Calu3 (cell line): Measurements from ENCODE around the gene RGMA. TPM values are rescaled to one million over a fixed set of nuclear protein-coding genes. Genes with fewer than 3 reads are reported as not detected.

Experiments used
- BruUV-seq: library from RNA; stranded (reverse); fragments of 400-500 nt; replicated peaks from 2 replicates; lab custom pipeline; 2021; lab: Mats Ljungman, UMichigan
- CTCF ChIA-PET: fragments of 300-600 bp; sonication (Branson Sonifier 250); formaldehyde crosslinking; loops from one replicate; lab custom pipeline; 2022; ENCODE audit warnings: antibody characterized with exemption; lab: Charles Lee
- DNase-seq: peaks from one replicate; pipeline ENCODE4 v3.0.0; 2022
- H3K27ac Mint-ChIP-seq: one replicate; pipeline ENCODE4 v1.8.0; 2022; ENCODE audit warnings: mixed read lengths; ENCODE audit not compliant: unreplicated experiment
- H3K27me3 Mint-ChIP-seq: one replicate; pipeline ENCODE4 v1.8.0; 2022; ENCODE audit warnings: mixed read lengths; ENCODE audit not compliant: unreplicated experiment
- H3K36me3 Mint-ChIP-seq: one replicate; pipeline ENCODE4 v1.8.0; 2022; ENCODE audit warnings: mild to moderate bottlenecking, moderate library complexity, mixed read lengths; ENCODE audit not compliant: insufficient read depth, unreplicated experiment
- H3K4me1 Mint-ChIP-seq: one replicate; pipeline ENCODE4 v1.8.0; 2022; ENCODE audit warnings: mild to moderate bottlenecking, low read depth, mixed read lengths; ENCODE audit not compliant: unreplicated experiment
- H3K4me3 Mint-ChIP-seq: one replicate; pipeline ENCODE4 v1.8.0; 2022; ENCODE audit warnings: mild to moderate bottlenecking, low read depth, moderate library complexity, mixed read lengths; ENCODE audit not compliant: unreplicated experiment
- H3K9me3 Mint-ChIP-seq: one replicate; pipeline ENCODE4 v1.8.0; 2022; ENCODE audit warnings: low read depth, mixed read lengths; ENCODE audit not compliant: unreplicated experiment
- intact Hi-C: fragments of 100-400 bp; cut with micrococcal nuclease; formaldehyde crosslinking; loops from one replicate; pipeline ENCODE4 v1.10.0; 2022; ENCODE audit not compliant: unreplicated experiment
- total RNA-seq: library from RNA; stranded (reverse); gene quantifications from 2 replicates; pipeline ENCODE4 v1.2.3, GENCODE V29; 2022
- TF ChIP-seq, protein P1 (sequence below): fragments of 200-600 bp; IDR thresholded peaks from one replicate; pipeline ENCODE4 v1.8.0; 2022; ENCODE audit warnings: antibody characterized with exemption; ENCODE audit not compliant: unreplicated experiment

RGMA gene
- total RNA-seq, 1 experiment from 2014 or later = 0.78 TPM

GRCh38 chr15:93059442-93059841, 29.6 kb downstream of the RGMA start:
- no peak overlapping the region for H3K4me3 Mint-ChIP-seq
- peaks cover 4% of the 10 kb centered on the region for H3K36me3 Mint-ChIP-seq
- peaks cover 23% of the 10 kb centered on the region for H3K4me1 Mint-ChIP-seq
- H3K9me3 Mint-ChIP-seq = no peaks in the 10 kb centered on the region
- intact Hi-C loops = no loop called here
- no TSS peak for BruUV-seq
- TF ChIP-seq, protein P1, sequence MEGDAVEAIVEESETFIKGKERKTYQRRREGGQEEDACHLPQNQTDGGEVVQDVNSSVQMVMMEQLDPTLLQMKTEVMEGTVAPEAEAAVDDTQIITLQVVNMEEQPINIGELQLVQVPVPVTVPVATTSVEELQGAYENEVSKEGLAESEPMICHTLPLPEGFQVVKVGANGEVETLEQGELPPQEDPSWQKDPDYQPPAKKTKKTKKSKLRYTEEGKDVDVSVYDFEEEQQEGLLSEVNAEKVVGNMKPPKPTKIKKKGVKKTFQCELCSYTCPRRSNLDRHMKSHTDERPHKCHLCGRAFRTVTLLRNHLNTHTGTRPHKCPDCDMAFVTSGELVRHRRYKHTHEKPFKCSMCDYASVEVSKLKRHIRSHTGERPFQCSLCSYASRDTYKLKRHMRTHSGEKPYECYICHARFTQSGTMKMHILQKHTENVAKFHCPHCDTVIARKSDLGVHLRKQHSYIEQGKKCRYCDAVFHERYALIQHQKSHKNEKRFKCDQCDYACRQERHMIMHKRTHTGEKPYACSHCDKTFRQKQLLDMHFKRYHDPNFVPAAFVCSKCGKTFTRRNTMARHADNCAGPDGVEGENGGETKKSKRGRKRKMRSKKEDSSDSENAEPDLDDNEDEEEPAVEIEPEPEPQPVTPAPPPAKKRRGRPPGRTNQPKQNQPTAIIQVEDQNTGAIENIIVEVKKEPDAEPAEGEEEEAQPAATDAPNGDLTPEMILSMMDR = no peak
- no peak for DNase-seq
- H3K27me3 Mint-ChIP-seq = peaks cover 93% of the 10 kb centered on the region
- H3K27ac Mint-ChIP-seq = no peak overlapping the region
- CTCF ChIA-PET = interaction anchor here (0.8 to 1.1 kb wide), 2 partner anchors 19 to 29 kb away, joined by 3 read pairs; no protein-coding TSS in a partner anchor

GRCh38 chr15:93058904-93059427, 30.0 kb downstream of the RGMA start:
- intact Hi-C loops = no loop called here
- H3K4me3 Mint-ChIP-seq = no peak overlapping the region

DNA sequence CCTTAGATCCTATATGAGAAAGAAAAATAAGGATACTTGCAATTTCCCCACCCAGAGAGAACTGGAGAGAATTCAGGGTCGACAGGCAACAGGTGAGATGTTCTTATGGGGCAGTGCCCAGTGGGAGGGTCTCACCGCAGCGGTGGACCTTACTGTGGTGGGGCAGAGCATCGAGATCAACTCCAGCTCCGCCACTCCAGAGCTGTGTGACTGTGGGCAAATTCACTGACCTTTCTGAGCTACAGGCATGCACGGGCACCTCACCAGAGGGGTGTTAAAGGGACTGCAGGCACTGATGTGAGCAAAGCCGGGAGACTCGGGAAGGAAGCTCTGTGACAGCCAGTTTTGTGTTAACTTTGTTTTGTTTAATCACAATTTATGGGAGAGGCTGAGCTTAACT, 30.9 kb downstream of the RGMA start:
- H3K27me3 Mint-ChIP-seq = peaks cover 88% of the 10 kb centered on the region
- no peak for DNase-seq
- TF ChIP-seq, protein P1 = no peak
- intact Hi-C loops = no loop called here
- no peaks in the 10 kb centered on the region for H3K9me3 Mint-ChIP-seq
- BruUV-seq = no TSS peak
- no peak overlapping the region for H3K4me3 Mint-ChIP-seq
- peaks cover 4% of the 10 kb centered on the region for H3K36me3 Mint-ChIP-seq
- CTCF ChIA-PET = interaction anchor here (0.6 kb wide), 1 partner anchor 1262 kb away, joined by 8 read pairs; no protein-coding TSS in a partner anchor
- H3K4me1 Mint-ChIP-seq = peaks cover 23% of the 10 kb centered on the region
- H3K27ac Mint-ChIP-seq = no peak overlapping the region

More at GRCh38 chr15:93058904-93059427, 30.0 kb downstream of the RGMA start:
- no peak for DNase-seq
- BruUV-seq = no TSS peak
- Mint-ChIP-seq H3K36me3 (peaks cover 4% of the 10 kb centered on the region), H3K4me1 (peaks cover 23% of the 10 kb centered on the region), H3K27ac (no peak overlapping the region), H3K9me3 (no peaks in the 10 kb centered on the region), H3K27me3 (peaks cover 93% of the 10 kb centered on the region)
- TF ChIP-seq, protein P1 = no peak
- CTCF ChIA-PET = interaction anchor here (0.6 kb wide), 1 partner anchor 447 kb away, joined by 3 read pairs; no protein-coding TSS in a partner anchor

- no peak overlapping the region for H3K27ac Mint-ChIP-seq
- no peak for DNase-seq
- peaks cover 4% of the 10 kb centered on the region for H3K36me3 Mint-ChIP-seq
- H3K9me3 Mint-ChIP-seq = no peaks in the 10 kb centered on the region
- TF ChIP-seq, protein P1 = no peak
- BruUV-seq = no TSS peak
- intact Hi-C loops = no loop called here
- peaks cover 18% of the 10 kb centered on the region for H3K4me1 Mint-ChIP-seq
- peaks cover 83% of the 10 kb centered on the region for H3K27me3 Mint-ChIP-seq
- CTCF ChIA-PET = no interaction called here
- no peak overlapping the region for H3K4me3 Mint-ChIP-seq
Observed at GRCh38 chr15:93057618-93058017, 31.4 kb downstream of the RGMA start.
